ENCODE measurements around the gene NKAIN2.
"Not testable (repeated sequence)": the region's sequence is repeated elsewhere in the genome, so short reads cannot be mapped to it uniquely, and the experiment has no call there.

NKAIN2 gene

DNA sequence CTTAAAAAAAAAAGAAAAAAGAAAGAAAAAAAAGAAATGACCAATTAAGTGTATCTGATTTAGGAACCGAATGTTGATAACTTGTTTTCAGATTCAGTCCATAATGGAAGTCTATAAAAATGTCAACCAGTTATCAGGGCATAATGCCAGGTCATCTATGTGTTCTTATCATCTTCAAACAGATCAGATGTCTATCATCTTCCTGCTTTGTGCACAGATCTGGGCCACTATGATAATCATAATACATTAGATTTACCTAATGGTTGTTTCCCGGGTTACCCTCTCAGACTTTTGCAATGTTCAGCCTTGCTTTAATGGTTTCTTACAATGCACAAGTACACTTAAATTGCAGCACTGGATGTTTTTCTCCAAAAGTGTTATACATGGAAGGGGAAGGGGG, 100.6 kb downstream of the NKAIN2 start:
- DNase-seq: no peak
- Histone ChIP-seq H3K27me3 (replicated peaks) (no peaks in the 10 kb centered on the region), H3K27ac (no peak overlapping the region), H3K4me3 (ENCODE audit: low read depth, low read length) (no peak overlapping the region), H3K36me3 (replicated peaks) (no peaks in the 10 kb centered on the region)
- in situ Hi-C loops (cut with HindIII; ENCODE audit: low pct_ligation_motif_present, low sequenced_read_pairs): no loop called here
- TF ChIP-seq, protein P1, sequence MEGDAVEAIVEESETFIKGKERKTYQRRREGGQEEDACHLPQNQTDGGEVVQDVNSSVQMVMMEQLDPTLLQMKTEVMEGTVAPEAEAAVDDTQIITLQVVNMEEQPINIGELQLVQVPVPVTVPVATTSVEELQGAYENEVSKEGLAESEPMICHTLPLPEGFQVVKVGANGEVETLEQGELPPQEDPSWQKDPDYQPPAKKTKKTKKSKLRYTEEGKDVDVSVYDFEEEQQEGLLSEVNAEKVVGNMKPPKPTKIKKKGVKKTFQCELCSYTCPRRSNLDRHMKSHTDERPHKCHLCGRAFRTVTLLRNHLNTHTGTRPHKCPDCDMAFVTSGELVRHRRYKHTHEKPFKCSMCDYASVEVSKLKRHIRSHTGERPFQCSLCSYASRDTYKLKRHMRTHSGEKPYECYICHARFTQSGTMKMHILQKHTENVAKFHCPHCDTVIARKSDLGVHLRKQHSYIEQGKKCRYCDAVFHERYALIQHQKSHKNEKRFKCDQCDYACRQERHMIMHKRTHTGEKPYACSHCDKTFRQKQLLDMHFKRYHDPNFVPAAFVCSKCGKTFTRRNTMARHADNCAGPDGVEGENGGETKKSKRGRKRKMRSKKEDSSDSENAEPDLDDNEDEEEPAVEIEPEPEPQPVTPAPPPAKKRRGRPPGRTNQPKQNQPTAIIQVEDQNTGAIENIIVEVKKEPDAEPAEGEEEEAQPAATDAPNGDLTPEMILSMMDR (IDR thresholded peaks at IDR 0.05; ENCODE audit: low read depth, low read length, missing control alignments): no peak

DNA sequence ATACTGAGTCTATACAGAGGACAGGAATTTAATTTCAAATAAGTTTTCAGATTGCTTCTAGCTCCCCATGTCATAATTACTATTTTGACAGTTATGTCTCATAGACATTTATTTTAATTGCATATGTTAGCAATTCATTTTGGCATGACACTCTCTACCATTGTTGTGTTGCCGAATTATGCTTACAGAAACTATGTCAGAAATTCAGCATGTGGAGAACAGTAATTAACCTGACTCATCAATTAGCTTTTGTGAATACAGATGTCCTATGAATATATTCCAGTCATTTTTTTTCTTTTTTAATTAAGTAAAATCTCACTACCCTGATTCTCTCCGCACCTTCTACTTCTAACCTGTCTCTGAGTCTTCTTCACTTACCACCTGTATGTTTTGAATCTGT, 105.1 kb downstream of the NKAIN2 start:
- Histone ChIP-seq H3K27me3 (replicated peaks) (no peaks in the 10 kb centered on the region), H3K4me3 (ENCODE audit: low read depth, low read length) (no peak overlapping the region), H3K27ac (no peak overlapping the region), H3K36me3 (replicated peaks) (no peaks in the 10 kb centered on the region)
- TF ChIP-seq, protein P1 (IDR thresholded peaks at IDR 0.05; ENCODE audit: low read depth, low read length, missing control alignments): no peak
- no peak for DNase-seq
- in situ Hi-C loops (cut with HindIII; ENCODE audit: low pct_ligation_motif_present, low sequenced_read_pairs): no loop called here

DNA sequence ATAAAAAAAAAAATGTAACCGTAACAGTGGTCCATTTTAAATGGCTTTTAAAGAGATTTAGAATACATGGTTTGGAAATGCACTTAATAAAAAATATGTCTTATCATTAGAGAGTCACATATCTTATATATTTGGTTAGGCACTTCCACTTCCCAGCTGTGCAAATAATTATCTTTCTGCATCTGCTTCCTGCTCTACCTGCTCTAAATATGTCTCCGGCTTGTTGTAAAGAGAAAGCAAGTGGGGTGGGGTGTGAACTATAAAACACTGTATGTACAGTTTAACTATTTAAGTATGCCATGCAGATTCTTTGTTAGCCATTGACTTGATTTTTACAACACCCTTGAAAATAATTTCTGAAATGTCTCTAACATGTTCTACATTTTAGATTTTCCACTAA, 106.3 kb downstream of the NKAIN2 start:
- Histone ChIP-seq H3K27me3 (replicated peaks) (no peaks in the 10 kb centered on the region), H3K36me3 (replicated peaks) (no peaks in the 10 kb centered on the region), H3K27ac (no peak overlapping the region), H3K4me3 (ENCODE audit: low read depth, low read length) (no peak overlapping the region)
- no peak for DNase-seq
- in situ Hi-C loops (cut with HindIII; ENCODE audit: low pct_ligation_motif_present, low sequenced_read_pairs): no loop called here
- TF ChIP-seq, protein P1 (IDR thresholded peaks at IDR 0.05; ENCODE audit: low read depth, low read length, missing control alignments): no peak

DNA sequence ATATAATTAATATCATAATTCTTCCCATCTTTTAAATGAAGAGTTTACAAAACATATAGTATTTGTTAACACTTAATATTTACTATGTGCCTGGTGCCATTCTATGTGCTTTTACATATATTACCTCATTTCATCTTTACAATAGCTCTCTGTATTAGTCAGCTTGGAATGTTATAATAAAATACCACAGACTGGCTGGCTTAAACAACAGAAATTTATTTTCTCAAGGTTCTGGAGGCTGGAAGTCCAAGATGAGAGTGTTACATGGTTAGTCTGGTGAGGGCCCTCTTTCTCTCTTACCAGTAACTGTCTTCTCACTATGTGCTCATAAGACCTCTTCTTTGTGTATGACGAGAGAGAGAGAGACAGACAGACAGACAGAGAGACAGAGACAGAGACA, 110.2 kb downstream of the NKAIN2 start:
- Histone ChIP-seq H3K27ac (no peak overlapping the region), H3K4me3 (ENCODE audit: low read depth, low read length) (no peak overlapping the region), H3K36me3 (replicated peaks) (no peaks in the 10 kb centered on the region), H3K27me3 (replicated peaks) (no peaks in the 10 kb centered on the region)
- no peak for DNase-seq
- in situ Hi-C loops (cut with HindIII; ENCODE audit: low pct_ligation_motif_present, low sequenced_read_pairs): no loop called here
- TF ChIP-seq, protein P1 (IDR thresholded peaks at IDR 0.05; ENCODE audit: low read depth, low read length, missing control alignments): no peak

DNA sequence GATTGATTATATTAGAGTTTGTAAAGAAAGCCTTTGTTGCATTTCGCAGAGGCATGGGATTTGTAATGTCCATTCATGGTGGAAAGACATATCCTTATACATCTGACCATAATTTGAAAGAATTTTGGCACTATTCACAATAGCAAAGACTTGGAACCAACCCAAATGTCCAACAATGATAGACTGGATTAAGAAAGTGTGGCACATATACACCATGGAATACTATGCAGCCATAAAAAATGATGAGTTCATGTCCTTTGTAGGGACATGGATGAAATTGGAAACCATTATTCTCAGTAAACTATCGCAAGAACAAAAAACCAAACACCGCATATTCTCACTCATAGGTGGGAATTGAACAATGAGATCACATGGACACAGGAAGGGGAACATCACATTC, 119.7 kb downstream of the NKAIN2 start:
- H3K4me3 ChIP-seq (ENCODE audit: low read depth, low read length); DNase-seq; H3K36me3 ChIP-seq (replicated peaks); H3K27ac ChIP-seq; H3K27me3 ChIP-seq (replicated peaks); in situ Hi-C loops (cut with HindIII; ENCODE audit: low pct_ligation_motif_present, low sequenced_read_pairs): not testable (repeated sequence)

DNA sequence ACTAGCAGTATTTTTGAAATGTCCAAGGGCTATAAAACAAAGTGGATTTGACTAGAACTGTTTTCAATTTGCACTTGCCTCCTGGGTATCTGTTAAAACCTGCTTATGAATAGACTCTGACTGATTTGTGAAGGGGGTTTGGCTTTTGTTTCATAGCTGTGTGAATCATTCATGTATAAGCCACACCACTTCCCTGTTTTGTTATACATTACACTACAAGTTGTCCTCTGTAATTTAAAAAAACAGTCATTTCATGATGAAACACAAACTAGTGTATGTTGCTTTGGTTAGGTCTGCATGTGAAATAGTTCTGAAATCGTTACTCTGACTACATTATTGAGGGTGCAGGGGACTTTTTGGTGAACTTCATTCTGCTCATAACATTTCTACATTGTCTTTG, 121.7 kb downstream of the NKAIN2 start:
- in situ Hi-C loops (cut with HindIII; ENCODE audit: low pct_ligation_motif_present, low sequenced_read_pairs): no loop called here
- Histone ChIP-seq H3K4me3 (ENCODE audit: low read depth, low read length) (no peak overlapping the region), H3K36me3 (replicated peaks) (no peaks in the 10 kb centered on the region), H3K27me3 (replicated peaks) (no peaks in the 10 kb centered on the region), H3K27ac (no peak overlapping the region)
- TF ChIP-seq, protein P1 (IDR thresholded peaks at IDR 0.05; ENCODE audit: low read depth, low read length, missing control alignments): no peak
- DNase-seq: no peak

Measured in brain microvascular endothelial cell (primary cell).